Suppressor macrophage treated with lipopolysaccharide for 1 hour (primary cell): ENCODE results near the gene CABP4.

Experiments used
- DNase-seq, 3 donors: peaks; one replicate each; pipeline ENCODE4 v3.0.0-alpha.2; 2020 to 2022

CABP4 gene

DNA sequence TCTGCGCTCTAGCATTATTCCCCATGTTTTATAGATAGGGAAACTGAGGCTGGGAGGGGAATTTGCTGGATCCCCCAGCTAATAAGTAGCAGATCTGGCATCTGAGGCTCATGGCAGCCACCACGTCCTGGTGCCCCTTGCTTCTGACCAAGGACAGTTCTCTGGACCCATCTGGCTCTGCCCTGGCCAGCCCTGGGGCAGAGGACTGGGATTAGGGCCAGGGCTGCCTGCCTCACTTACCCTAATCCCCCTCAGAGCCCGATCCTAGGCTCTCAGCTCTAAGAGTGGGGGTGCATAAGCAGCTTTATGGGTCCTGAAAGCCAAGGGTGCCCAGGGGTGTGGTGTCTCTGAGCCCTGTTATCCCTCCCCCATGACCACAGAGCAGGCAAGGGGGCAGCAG lies at the start of gene CABP4:
TSS of gene CABP4 (plus strand) at position 301 of the 400 bp plus-strand sequence. CDS start at position 371, 70 bp downstream.
- no peak for DNase-seq

DNA sequence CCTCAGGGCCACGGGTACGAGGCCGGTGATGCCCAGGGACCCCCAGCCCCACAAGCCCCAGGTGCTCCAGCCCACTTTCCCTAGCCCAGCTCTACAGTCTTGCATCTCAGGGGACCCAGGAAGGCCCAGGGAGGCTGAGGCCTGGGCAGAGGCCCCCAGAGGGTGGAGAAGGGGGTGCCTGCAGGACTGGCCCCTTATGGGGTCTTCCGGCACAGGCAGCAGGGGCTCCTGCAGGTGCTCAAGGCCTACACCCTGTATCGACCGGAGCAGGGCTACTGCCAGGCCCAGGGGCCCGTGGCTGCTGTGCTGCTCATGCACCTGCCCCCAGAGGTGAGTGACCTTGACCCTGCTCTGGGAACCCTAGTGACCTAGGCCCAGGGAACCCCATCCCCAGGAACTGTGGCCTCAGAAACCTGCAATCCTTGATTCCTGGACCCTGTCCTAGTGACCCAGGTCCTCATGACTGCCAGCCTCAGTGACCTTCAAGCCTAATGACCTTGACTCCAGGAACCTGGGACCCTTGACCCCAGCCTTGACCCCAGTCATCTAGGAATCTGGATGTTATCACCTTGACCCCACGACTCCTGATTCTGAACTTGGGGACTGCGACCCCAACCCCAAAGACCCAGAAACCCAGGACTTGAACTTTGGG lies 49.3 kb upstream of the CABP4 start:
- no peak for DNase-seq

DNA sequence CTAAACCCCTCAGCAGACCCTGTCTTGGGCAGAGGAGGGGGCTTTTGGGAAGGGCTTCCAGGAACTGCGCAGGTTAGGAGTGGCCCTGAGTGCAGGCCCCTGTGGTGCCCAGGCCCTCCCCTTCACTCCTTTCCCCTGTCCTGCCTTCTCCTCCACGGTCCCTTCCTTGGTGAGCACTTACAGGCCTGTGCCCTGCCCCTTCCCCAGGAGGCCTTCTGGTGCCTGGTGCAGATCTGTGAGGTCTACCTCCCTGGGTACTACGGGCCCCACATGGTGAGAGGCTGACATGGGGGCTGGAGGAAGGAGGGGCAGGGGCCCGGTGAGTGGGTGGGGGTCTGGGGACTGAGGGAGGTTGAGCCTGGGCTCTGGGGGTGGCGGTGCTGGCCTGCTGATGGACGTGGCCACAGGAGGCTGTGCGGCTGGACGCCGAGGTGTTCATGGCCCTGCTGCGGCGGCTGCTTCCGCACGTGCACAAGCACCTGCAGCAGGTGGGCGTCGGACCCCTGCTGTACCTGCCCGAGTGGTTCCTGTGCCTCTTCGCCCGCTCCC lies 48.7 kb upstream of the CABP4 start:
- DNase-seq, result no peak

DNA sequence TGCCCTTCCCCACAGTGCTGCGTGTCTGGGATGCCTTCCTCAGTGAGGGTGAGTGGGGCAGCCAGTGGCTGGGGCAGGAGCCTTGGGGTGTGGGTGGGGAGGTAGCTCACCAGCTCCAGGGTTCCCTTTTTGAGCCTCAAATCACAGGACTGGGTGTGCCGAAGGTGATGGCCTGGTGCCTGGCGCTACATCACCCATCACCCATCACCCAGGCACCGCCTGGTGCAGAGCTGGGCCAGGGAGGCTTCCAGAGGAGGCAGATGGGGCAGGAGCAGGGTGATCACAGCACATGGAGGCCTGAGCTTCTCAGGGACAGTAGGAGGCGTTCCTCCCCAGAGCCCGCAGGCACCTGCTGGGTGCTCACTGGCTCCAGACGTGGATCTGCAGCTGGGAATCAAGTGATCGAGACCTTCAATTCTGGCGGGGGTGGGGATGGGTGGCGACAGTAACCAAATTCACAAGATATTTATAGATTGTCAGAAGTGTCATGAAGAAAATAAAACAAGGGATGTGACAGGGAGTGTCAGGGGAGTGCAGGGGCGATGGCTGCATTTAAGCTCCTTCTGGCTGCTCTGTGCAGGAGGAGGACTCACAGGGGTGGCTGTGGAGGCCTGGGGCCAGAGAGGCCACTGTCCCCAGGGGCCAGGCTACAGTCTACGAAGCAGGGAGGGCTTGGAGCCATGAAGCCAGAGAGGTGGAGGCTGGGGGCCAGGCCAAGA lies 48.0 kb upstream of the CABP4 start:
- no peak for DNase-seq

DNA sequence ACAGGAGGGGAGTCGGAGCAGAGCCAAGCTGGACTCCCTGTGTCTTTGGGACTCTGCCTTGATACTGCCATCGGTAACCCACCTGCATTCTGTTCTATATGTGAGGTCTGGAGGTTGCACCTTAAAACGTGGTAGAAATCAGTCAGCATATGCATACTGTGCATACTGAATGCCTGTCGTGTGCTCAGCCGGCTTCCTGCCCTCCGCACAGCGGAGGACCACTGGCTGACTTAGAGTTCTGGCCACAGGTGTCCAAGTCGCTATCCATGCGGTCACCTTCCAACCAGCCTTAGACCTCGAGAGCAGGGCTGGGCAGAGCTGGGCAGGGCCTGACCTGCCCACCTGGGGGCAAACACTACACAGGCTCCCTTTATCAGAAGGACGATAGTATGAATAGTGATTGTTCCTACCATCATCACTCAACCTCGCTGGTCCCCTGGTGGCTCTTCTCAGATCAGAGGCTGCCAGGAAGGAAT lies 47.4 kb upstream of the CABP4 start:
- no peak for DNase-seq

DNA sequence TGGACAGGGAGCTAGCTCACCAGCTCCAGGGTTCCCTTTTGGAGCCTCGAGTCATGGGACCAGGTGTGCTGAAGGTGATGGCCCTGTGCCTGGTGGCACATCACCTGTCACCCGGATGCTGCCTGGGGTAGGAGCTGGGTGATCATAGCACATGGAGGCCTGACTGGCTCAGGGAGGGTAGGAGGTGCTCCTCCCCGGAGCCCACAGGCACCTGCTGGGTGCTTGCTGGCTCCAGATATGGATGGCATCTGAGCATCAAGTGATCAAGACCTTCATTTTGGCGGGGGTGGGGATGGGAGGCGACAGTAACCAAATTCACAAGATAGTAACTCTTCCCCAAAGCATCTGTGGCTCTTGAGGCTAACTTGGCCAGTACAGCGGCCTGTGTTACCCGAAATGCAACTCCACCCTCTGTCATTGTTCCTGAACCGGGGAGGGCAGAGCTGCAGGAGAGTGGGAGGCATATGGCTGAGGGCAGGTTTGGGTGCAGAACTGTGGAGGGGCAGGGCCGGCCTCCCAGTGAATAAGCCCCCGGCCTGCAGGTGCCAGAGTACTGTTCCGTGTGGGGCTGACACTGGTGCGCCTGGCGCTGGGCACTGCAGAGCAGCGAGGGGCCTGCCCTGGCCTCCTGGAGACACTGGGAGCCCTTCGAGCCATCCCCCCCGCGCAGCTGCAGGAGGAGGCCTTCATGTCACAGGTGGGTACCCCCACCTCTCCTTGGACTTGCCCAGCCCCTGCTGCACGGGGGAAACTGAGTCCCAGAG lies 46.5 kb upstream of the CABP4 start:
- no peak for DNase-seq

DNA sequence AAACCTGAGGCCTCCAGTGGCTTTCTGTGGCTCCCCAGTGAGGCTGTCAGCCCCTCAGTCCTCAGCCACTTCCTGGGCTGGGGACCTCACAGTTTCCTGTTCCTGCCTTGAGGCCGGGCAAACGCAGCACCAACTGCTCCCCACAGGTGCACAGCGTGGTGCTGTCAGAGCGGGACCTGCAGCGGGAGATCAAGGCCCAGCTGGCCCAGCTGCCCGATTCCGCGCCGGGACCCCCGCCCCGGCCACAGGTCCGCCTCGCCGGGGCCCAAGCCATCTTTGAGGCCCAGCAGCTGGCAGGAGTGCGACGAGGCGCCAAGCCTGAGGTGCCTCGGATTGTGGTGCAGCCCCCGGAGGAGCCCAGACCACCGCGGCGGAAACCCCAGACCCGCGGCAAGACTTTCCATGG lies 45.9 kb upstream of the CABP4 start:
- no peak for DNase-seq

DNA sequence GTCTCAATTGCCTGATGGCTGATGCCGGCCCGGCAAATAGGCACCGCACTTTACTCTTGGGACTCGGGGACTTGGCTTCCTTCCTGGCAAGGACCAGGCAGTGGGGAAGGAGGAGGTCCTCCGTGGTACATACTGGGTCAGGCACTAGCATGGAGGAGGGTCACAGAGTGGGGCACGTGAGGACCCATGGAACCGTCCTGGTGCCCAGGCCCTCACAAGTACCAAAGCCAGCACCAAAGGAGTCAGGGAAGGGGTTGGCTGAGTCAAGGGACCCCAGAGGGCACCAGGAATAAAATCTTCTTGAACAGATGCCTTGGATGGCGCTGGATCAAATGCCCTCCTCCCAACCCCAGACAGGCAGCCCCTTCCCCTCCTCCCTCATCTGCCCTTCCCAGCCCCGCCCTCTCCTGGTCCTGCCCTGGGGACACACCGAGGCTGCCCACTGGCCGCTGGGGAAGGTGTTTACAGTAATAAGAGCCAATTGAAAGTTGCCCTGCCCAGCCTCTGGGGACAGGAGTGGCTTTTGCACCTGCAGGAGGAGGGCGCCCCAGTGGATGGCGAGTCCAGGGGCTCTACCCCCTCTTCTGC lies 45.3 kb upstream of the CABP4 start:
- DNase-seq, result no peak

DNA sequence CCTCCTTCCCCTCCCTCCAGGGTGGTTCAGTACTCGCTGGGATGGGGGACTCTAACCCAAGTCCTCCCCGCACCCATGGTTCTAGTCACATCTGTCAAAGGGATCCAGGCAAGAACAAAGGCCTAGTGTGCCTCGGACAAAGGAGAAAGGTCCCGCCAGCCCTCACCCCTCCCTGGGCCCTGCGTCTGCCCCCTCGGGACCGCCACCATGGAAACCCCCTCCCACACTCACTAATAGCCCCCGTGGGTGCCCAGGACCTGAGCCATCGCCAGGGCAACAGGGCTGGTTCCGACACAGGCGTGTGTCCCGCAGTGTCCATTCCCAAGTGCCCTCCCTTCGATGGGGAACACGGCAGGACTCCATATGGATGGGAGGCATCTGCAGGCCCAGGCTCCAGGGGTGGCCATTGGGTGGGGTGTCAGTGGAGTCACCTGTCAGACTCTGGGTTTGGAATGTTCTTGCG lies 44.8 kb upstream of the CABP4 start:
- DNase-seq, result no peak

DNA sequence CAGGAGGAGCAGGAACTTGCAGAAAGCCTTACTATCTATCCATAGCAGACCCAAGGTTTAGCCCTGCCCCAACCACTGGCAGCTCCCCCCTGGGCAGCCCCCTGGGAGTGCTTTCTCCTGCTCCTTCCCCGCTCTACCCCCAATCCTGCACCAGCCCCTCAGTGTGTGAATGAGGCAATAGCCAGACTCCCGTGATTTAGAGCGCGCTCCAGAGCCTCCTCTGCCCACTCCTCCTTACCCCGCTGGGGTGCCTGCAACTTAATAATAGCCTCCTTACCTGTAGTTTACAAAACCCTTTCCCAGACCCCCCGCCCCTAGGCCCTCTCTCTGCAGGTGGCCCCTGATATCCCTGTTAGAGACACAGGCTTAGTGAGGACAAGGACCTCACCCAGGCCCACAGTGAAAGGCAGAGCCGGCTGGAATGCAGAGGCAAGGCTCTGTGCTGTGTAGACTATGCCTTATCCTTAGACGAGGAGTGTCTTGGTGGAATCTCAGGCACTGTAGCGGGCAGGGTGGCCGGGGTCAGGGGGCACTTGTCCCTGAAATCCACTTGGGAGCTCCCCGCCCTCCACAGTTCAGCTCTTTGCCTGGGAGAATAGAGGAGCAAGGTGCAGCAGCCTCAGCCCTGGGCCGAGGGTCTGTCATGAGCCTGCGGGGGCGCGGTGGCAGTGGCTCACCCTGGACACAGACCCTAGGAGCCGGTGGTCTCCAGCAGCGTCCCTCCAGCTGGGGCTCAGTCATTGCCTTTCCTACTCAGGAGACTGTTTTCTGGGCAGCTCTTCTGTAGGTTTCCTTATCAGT lies 44.0 kb upstream of the CABP4 start:
- DNase-seq, result no peak

DNA sequence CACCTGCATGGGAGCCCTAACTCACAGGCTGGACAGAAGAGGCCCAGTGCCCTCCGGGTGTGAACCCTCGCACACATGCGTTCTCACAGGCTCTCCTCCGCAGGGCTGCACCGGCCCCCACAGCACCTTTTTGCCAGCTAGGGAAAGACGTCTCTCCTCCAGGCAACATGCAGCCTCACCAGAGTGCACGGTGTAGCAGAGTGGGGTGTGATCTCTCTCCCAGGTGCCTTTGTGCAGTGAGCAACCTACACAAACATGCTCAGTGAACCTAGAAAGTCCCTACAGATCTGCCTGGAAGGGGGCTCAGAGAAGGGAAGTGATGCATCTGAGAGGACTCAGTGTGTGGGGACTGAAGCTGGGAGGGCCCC lies 43.4 kb upstream of the CABP4 start:
- DNase-seq, result no peak

DNA sequence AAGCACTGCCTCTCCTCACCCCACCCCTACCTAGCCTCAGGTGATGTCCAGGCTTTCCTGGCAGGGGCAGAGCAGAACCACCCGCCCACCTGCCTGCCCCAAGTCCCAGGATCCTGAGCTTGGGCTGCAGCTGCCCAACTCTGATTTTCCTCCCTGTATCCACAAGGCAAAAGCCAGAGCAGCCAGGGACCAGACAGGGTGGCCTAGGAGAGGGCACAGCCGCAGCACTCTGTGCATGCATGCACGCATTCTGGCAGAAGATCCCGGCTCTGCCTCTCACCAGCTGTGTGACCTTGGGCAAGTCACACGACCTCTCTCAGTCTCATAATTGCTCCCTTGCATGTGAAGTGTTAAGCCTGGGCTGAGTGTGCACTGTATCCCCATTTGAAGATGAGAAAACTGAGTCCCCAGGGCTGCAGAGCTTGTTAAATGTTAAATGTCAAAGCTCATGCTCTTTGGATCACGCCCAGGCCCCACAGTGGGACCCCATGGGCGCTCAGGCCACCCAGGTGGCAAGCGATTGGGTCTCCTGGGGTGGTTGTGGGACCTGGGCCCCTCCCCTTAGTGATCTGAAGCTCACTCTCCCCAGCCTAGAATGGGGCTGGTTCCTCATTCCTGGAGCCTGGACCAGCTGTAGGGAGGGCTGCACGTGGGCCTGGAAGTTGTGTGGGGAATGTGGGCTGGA lies 42.5 kb upstream of the CABP4 start:
- no peak for DNase-seq

DNA sequence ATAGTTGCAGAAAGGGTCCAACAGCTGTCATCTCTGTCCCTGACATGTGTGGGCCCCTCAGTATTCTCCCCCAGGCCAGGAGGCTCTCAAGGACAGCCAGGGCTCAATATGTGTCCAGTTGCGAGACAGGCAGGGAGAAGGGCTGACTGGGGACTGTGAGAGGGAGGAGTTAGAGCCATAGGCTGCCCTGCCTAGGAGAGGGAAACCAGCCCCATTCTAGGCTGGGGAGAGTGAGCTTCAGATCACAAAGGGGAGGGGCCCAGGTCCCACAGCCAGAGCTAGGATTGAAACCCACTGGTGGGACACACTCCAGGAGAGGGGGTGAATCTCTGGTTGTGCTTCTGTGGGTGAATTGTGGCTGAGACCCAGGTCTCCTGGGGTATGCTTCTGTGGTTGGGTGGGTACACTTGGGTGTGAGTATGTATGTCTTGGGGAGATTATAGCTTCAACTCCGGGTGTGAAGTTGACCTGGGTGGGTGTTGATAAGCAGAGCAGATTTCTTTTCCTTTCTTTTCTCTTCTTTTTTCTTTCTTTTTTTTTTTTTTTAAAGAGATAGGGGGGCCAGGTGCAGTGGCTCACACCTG lies 41.8 kb upstream of the CABP4 start:
- DNase-seq, result no peak

DNA sequence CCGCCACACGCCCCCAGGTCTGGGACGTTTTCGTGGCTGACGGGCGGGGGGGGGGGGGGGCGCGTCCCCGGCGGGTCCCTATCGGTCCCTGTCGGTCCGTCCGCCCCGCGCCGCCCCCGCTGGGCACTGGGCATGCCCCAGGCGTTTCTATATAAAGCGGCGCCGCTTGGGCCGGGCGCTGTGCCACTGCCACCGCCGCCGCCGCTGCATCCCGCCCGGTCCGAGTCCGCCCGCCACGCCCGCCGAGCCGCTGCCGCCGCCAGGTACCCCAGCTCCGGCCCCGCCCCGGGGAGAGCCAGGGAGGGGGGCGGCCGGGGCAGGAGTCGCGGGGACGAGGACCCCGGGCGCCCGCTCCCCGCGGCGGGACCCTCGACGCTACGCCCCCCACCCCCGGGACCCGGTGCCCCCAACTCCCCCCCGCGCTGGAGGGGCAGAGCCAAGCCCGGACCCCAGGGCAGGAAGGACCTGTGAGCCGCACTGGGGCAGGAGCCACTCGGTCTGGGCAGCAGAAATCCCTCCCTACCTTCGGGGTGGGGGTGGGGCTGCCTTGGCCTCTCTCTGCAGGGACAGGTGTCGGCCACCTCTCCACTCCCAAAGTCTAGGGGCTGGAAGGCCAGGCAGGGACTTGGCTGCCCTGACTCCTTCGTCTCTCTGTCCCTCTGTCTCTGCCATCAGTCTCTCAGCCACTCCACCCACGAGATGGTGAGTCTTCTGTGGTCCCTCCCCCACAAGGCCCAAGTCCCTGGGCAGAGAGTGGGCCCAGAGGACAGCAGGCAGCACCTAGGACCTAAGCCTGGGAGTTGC lies 39.5 kb upstream of the CABP4 start, which contains the start of gene CARNS1:
TSS of gene CARNS1 (plus strand) at position 178 of the 804 bp plus-strand sequence. CDS start at position 700, 522 bp downstream.
- peak; percentile 36 to 55 (median 40) for DNase-seq

DNA sequence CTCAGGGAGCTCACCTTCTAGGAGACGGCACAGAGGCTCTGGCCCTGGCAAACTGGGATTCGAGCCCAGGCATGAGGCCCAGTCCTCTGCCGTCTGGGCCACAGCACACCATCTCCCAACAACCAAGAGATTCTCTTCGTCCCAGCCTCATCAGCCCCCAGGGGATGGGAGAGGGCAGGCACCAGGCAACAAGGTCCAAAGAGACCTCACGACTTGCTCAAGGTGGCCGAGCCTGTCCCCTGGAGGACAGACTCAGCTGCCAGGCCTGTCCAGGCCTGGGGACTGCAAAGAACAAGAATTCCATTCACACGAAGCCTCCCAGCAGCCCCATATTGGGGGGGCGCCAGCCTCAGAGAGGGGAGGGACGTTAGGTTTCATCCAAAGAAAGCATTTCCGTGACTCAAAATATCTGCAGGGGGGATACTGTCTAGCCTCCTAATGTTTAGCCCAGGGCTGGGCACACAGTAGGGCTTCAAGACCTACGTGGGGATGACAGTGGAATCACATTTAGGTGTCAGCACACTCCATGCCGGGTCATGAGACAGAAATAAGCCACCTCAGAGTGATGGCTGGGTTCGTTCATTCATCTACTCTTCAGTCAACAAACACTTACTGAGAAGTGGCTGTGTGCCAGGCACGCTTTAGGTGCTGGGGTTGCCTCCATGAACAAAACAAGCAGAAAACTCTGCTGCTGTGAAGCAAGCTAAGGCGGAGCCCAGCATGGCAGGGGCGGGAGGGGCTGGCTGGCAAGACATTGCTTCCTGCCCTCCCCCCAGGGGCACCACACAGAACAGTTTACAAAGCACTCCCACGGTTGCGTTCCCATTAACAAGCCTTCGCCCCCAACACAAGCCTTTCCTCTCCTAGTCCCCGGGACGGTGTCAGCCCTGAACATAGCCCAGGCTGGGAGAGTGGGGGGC lies 38.5 kb upstream of the CABP4 start:
- no peak for DNase-seq

DNA sequence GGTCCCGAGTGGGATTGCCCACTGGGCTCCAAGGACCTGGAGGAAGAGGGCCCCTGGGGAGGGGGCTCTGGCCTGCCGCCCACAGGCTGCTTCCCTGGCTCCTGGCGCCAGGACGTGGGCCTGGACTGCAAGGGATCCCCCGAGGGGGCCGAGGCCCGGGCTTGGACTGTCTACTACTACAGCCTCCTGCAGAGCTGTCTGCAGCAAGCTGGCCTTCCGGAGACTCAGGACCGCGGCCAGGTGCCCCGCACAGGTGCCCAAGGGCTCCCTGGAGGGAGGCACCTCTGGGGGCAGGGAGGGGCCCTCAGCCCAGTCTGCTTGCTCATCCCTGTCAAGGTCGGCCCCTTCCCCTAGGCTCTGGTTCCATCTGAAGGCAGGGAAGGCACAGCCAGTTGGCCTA lies 37.7 kb upstream of the CABP4 start:
- no peak for DNase-seq

DNA sequence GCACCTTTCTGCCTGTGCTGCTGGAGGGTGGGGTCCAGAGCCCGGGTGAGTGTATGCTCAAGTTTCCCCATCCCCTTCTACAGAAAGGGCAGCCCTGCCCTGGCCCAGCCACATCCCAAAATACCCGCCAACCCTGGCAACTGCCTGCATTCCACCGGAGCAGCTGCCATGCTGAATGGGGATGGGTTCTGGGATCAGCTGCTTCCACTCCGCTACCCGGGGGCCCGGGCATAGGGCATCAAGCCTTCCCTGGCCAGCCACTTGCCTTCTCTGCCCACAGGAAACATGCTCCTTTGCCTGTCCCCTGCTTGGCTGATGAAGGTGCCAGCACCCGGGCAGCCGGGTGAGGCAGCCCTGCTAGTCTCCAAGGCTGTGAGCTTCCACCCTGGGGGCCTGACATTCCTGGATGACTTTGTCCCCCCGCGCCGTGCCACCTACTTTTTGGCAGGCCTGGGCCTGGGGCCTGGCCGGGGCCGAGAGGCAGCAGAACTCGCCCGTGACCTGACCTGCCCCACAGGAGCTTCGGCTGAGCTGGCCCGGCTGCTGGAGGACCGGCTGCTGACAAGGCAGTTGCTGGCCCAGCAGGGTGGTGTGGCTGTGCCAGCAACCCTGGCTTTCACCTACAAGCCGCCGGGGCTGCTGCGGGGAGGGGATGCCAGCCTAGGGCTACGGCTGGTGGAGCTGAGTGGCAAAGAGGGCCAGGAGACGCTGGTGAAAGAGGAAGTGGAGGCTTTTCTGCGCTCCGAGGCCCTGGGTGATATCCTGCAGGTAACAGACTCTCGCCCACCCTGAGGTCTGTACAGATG lies 36.5 kb upstream of the CABP4 start:
- DNase-seq, result peak in 1 of 3 donors; percentile 39
